Testis (tissue), 3 donors: ENCODE data around the gene RFC2. TPM values are rescaled to one million over a fixed set of nuclear protein-coding genes. Genes with fewer than 3 reads are reported as not detected.
A peak's percentile ranks its signal among the peaks of the same experiment; 100 is the strongest.
"Not testable (repeated sequence)": the region's sequence is repeated elsewhere in the genome, so short reads cannot be mapped to it uniquely, and the experiment has no call there.

Source experiments
- DNase-seq: peaks from one replicate; pipeline ENCODE4 v3.0.0-alpha.2; 2019
- H3K27ac ChIP-seq, 2 donors: fragments of 200-600 bp; sonication (generic); one replicate each; pipeline ENCODE4 v1.5.1; 2019
- H3K27me3 ChIP-seq: fragments of 200-600 bp; sonication (generic); one replicate; pipeline ENCODE4 v1.5.1; 2019
- H3K36me3 ChIP-seq: fragments of 200-600 bp; sonication (generic); one replicate; pipeline ENCODE4 v1.5.1; 2017; ENCODE audit warnings: low read depth; ENCODE audit errors: missing control alignments
- H3K4me1 ChIP-seq: fragments of 200-600 bp; sonication (generic); one replicate; pipeline ENCODE4 v1.5.1; 2019
- H3K4me3 ChIP-seq, 2 donors: fragments of 200-600 bp; sonication (generic); one replicate each; pipeline ENCODE4 v1.5.1; 2017 to 2019
- H3K9me3 ChIP-seq: fragments of 200-600 bp; sonication (generic); one replicate; pipeline ENCODE4 v1.5.1; 2017
- POLR2A ChIP-seq: fragments of 450-650 bp; IDR thresholded peaks from one replicate; pipeline ENCODE4 v1.6.1; 2017; ENCODE audit warnings: antibody characterized with exemption, mild to moderate bottlenecking, moderate library complexity
- WGBS, 2 donors: methylation state at CpG; one replicate each; pipeline ENCODE4 v1.1.5; 2018; 5-methylcytosine and 5-hydroxymethylcytosine counted together
- intact Hi-C: fragments of 100-400 bp; cut with DNase I; formaldehyde crosslinking; loops from one replicate; pipeline ENCODE4 v1.15.1; 2023; ENCODE audit warnings: low total_unique reads
- polyA plus RNA-seq: library from polyadenylated mRNA; stranded (reverse); fragments of 350-450 nt; fragmentation: Illumina TruSeq; extraction: RNeasy Lipid Tissue Mini Kit (QIAGEN cat#74804); gene quantifications from one replicate; pipeline ENCODE4 v1.2.3, GENCODE V29; 2014; ENCODE audit warnings: low read depth, low replicate concordance; ENCODE audit not compliant: insufficient read depth
- total RNA-seq, 2 donors: library from RNA; depleted of rRNA; stranded (reverse); fragments of >200 nt; gene quantifications; one replicate each; pipeline ENCODE4 v1.2.3, GENCODE V29; 2016
- TF ChIP-seq, protein P1 (sequence below), 3 experiments: fragments of 450-650 bp in 2 of 3; fragments of 200-600 bp in 1 of 3; sonication (generic) in 1 of 3; IDR thresholded peaks; one replicate each; pipeline ENCODE4 v1.5.1; 2016 to 2019; ENCODE audit warnings: antibody characterized with exemption in 3 of 3, mild to moderate bottlenecking in 2 of 3, moderate library complexity in 1 of 3

RFC2 gene
- total and polyA plus RNA-seq, 3 donors from 2014 or later, result 10.8 to 29.2 (median 15.2) TPM

DNA sequence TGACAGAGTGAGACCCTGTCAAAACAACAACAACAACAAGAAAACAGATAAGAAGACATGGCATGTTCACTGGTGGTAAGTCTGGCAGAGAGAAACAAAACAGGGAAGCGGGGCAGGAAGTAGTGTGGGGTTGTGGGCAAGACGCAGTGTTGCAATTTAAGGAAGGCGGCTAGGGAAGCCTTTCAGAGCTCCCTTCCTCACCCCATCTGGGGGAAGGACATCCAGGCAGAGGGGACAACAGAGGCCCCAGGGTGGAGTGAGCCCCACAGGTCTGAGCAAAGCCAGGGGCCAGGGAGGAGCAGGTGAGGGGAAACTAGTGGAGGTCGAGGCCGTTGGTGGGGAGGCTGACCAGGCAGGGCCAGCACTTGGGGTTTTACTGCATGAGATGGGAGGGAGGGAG, 27.6 kb downstream of the RFC2 start:
- H3K27me3 ChIP-seq, result no peaks in the 10 kb centered on the region
- 81 to 96% methylated on average over 5 of the region's 5 CpGs for WGBS, 2 donors
- H3K36me3 ChIP-seq, result no peaks in the 10 kb centered on the region
- no peak overlapping the region for H3K27ac ChIP-seq
- no peaks in the 10 kb centered on the region for H3K9me3 ChIP-seq
- TF ChIP-seq, protein P1, sequence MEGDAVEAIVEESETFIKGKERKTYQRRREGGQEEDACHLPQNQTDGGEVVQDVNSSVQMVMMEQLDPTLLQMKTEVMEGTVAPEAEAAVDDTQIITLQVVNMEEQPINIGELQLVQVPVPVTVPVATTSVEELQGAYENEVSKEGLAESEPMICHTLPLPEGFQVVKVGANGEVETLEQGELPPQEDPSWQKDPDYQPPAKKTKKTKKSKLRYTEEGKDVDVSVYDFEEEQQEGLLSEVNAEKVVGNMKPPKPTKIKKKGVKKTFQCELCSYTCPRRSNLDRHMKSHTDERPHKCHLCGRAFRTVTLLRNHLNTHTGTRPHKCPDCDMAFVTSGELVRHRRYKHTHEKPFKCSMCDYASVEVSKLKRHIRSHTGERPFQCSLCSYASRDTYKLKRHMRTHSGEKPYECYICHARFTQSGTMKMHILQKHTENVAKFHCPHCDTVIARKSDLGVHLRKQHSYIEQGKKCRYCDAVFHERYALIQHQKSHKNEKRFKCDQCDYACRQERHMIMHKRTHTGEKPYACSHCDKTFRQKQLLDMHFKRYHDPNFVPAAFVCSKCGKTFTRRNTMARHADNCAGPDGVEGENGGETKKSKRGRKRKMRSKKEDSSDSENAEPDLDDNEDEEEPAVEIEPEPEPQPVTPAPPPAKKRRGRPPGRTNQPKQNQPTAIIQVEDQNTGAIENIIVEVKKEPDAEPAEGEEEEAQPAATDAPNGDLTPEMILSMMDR (IDR thresholded peaks at IDR 0.05), result no peak
- no peak for TF ChIP-seq POLR2A
- no peak overlapping the region for H3K4me3 ChIP-seq
- peaks cover 4% of the 10 kb centered on the region for H3K4me1 ChIP-seq
- DNase-seq, result no peak
- intact Hi-C loops, result no loop called here

GRCh38 chr7:74225400-74225799, 28.8 kb downstream of the RFC2 start:
- intact Hi-C loops, result no loop called here
- H3K4me1 ChIP-seq, result peaks cover 4% of the 10 kb centered on the region

DNA sequence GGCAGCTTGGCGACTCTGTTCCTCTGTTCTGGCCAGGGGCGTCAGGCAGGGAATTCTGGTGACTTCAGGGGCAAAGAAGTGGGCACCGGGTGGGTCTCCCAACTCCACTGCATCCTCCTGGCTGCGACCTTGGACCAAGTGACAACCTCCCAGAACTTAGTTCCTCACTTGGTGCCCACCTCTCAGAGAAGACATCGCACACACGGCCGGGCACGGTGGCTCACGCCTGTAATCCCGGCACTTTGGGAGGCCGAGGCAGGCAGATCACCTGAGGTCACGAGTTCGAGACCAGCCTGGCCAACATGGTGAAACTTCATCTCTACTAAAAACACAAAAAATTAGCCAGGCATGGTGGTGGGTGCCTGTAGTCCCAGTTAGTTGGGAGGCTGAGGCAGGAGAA, 29.3 kb downstream of the RFC2 start:
- intact Hi-C loops, H3K36me3 ChIP-seq, H3K27me3 ChIP-seq, H3K9me3 ChIP-seq, H3K4me3 ChIP-seq, DNase-seq, H3K27ac ChIP-seq, H3K4me1 ChIP-seq: not testable (repeated sequence)
- 94% methylated on average over 11 to 13 of the region's 13 CpGs for WGBS, 2 donors

More at GRCh38 chr7:74225400-74225799, 28.8 kb downstream of the RFC2 start:
- no peak for DNase-seq
- H3K4me3 ChIP-seq, result no peak overlapping the region
- no peak for TF ChIP-seq POLR2A
- TF ChIP-seq, protein P1 (IDR thresholded peaks at IDR 0.05), result no peak
- no peak overlapping the region for H3K27ac ChIP-seq
- no peaks in the 10 kb centered on the region for H3K36me3 ChIP-seq
- WGBS, 2 donors, result 89 to 95% methylated on average over 12 of the region's 12 CpGs
- H3K27me3 ChIP-seq, result no peaks in the 10 kb centered on the region
- no peaks in the 10 kb centered on the region for H3K9me3 ChIP-seq

GRCh38 chr7:74224511-74224832, 29.7 kb downstream of the RFC2 start:
- Histone ChIP-seq H3K4me1 (peaks cover 4% of the 10 kb centered on the region), H3K27me3 (no peaks in the 10 kb centered on the region), H3K27ac (no peak overlapping the region), H3K4me3 (no peak overlapping the region), H3K36me3 (no peaks in the 10 kb centered on the region), H3K9me3 (no peaks in the 10 kb centered on the region)
- TF ChIP-seq POLR2A, result no peak
- TF ChIP-seq, protein P1 (IDR thresholded peaks at IDR 0.05), result no peak
- intact Hi-C loops, result no loop called here
- DNase-seq, result no peak
- WGBS, 2 donors, result 87 to 100% methylated on average over 1 to 12 of the region's 12 CpGs

DNA sequence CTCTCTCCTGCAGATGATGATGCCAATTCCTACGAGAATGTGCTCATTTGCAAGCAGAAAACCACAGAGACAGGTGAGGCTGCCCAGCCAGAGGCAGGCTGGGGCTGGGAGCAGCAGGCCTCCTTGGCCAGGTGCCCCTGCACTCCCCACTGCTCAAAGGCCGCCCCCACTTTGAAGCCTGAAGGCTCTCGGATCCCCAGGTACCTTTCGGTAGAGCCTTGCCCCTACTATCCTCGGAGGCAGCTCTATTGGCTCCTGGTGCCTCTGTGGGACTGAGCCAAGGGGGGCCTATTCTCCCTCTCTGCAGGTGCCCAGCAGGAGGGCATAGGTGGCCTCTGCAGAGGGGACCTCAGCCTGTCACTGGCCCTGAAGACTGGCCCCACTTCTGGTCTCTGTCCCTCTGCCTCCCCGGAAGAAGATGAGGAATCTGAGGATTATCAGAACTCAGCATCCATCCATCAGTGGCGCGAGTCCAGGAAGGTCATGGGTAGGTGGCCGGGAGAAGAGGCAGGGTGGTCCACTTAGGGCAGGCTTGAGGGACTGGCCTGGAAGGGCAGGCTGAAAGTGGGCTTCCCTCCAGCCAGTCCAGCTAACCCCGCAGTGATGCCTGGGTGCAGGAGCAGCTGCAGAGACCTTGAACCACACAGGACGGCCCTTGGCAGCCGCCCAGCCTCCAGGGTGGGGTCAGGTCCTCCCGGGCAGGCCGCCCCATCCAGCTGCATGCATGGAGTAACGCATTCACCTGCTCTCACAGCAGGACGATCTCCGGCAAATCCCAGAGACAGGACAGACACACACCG, 30.3 kb downstream of the RFC2 start:
- Histone ChIP-seq H3K27me3 (no peaks in the 10 kb centered on the region), H3K4me1 (peaks cover 4% of the 10 kb centered on the region), H3K4me3 (no peak overlapping the region), H3K9me3 (no peaks in the 10 kb centered on the region), H3K36me3 (no peaks in the 10 kb centered on the region), H3K27ac (no peak overlapping the region)
- intact Hi-C loops, result no loop called here
- peak; percentile 37 for DNase-seq
- TF ChIP-seq POLR2A, result no peak
- TF ChIP-seq, protein P1 (IDR thresholded peaks at IDR 0.05), result no peak
- 54 to 92% methylated on average over 5 to 17 of the region's 18 CpGs for WGBS, 2 donors
